Type B pancreatic cell (in vitro differentiated cells): ENCODE measurements around the gene SEC16A. TPM values are rescaled to one million over a fixed set of nuclear protein-coding genes. Genes with fewer than 3 reads are reported as not detected.
A peak's percentile ranks its signal among the peaks of the same experiment; 100 is the strongest.

Experiments used
- DNase-seq: peaks from one replicate; pipeline ENCODE4 v3.0.0; 2021; ENCODE audit warnings: mixed read lengths; ENCODE audit not compliant: unreplicated experiment; ENCODE audit errors: extremely low spot score
- H3K27ac Mint-ChIP-seq: 2 replicates; pipeline ENCODE4 v1.8.0; 2021; ENCODE audit warnings: mild to moderate bottlenecking, mixed read lengths
- H3K27me3 Mint-ChIP-seq: 2 replicates; pipeline ENCODE4 v1.8.0; 2021; ENCODE audit warnings: mixed read lengths
- H3K36me3 Mint-ChIP-seq: 2 replicates; pipeline ENCODE4 v1.8.0; 2021; ENCODE audit warnings: mixed read lengths
- H3K4me1 Mint-ChIP-seq: one replicate; pipeline ENCODE4 v1.8.0; 2021; ENCODE audit warnings: mixed read lengths; ENCODE audit not compliant: unreplicated experiment
- H3K4me3 Mint-ChIP-seq: 2 replicates; pipeline ENCODE4 v1.8.0; 2021; ENCODE audit warnings: mild to moderate bottlenecking, mixed read lengths
- H3K9me3 Mint-ChIP-seq: 2 replicates; pipeline ENCODE4 v1.8.0; 2021; ENCODE audit warnings: mixed read lengths
- CTCF ChIP-seq: fragments of 200-600 bp; sonication (generic); conservative IDR thresholded peaks from 2 replicates; pipeline ENCODE4 v1.5.0; 2021; ENCODE audit warnings: antibody characterized with exemption, mild to moderate bottlenecking
- total RNA-seq: library from RNA; stranded (reverse); gene quantifications from 2 replicates; pipeline ENCODE4 v1.2.1, GENCODE V29; 2021; ENCODE audit warnings: low replicate concordance

The SEC16A gene
- total RNA-seq, 1 donor from 2014 or later = 74.6 TPM

DNA sequence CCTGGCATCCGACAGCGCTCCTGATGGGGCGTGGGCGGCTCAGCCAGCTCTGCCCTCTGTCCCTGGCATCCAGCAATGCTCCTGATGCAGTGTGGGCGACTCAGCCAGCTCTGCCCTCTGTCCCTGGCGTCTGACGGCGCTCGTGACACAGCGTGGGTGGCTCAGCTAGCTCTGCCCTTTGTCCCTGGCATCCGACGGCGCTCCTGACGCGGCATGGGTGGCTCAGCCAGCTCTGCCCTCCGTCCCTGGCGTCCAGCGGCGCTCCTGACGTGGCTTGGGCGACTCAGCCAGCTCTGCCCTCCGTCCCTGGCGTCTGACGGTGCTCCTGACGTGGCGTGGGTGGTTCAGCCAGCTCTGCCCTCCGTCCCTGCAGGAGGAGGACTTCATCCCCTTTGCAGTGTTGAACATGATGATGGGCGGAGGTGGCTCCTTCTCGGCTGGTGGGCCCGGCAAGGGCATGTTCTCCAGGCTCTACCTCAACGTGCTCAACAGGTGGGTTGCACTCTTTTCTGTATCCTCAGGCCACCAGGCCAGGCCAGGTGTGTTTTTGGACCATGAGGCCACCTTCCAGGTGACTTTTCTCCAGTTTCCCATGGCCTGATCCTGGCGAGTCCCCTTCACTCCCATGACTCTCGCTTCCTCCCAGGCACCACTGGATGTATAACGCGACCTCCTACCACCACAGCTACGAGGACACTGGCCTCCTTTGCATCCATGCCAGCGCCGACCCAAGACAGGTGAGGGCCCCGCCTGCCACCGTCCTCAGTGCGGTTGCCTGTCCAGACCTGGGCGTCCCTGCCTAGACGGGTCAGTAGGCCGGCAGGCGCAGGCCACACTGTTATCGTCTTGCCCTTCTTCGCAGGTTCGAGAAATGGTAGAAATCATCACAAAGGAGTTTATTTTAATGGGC lies 64.4 kb downstream of the SEC16A start:
- Mint-ChIP-seq H3K27ac (no peak overlapping the region), H3K36me3 (peaks cover 7% of the 10 kb centered on the region), H3K9me3 (no peaks in the 10 kb centered on the region), H3K4me3 (no peak overlapping the region), H3K4me1 (no peaks in the 10 kb centered on the region), H3K27me3 (no peaks in the 10 kb centered on the region)
- no peak for DNase-seq
- TF ChIP-seq CTCF = no peak

DNA sequence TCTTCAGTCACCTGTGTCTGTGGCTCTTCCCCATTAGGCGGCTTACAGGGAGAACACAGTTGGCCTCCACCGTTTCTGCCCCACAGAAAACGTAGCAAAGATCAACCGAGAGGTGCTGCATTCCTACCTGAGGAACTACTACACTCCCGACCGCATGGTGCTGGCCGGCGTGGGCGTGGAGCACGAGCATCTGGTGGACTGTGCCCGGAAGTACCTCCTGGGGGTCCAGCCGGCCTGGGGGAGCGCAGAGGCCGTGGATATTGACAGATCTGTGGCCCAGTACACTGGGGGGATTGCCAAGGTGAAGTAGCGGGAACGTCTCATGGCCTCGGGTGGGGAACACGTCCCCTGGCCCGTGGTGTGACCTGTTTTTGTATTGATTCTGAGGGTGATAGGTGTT lies 65.9 kb downstream of the SEC16A start:
- peaks cover 10% of the 10 kb centered on the region for H3K36me3 Mint-ChIP-seq
- no peak for TF ChIP-seq CTCF
- H3K9me3 Mint-ChIP-seq = no peaks in the 10 kb centered on the region
- H3K27ac Mint-ChIP-seq = no peak overlapping the region
- DNase-seq = no peak
- H3K4me3 Mint-ChIP-seq = no peak overlapping the region
- no peaks in the 10 kb centered on the region for H3K27me3 Mint-ChIP-seq
- H3K4me1 Mint-ChIP-seq = peaks cover 2% of the 10 kb centered on the region

DNA sequence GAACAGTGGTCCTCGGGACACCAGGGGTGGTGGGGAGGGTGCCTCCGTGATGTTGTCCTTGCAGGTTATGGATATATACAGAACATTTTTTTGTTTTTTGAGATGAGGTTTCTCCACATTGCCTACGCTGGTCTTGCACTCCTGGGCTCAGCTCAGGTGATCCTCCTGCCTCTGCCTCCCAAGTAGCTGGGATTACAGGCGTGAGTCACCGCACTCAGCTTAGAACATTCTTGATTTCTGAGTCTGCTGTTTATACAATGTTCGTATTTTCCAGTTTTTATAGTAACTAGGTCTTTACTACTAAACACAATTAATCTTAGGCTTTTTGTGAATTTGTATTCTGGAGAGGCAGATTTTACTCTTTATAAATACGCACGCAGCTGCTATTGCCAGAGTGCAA lies 66.4 kb downstream of the SEC16A start:
- Mint-ChIP-seq H3K36me3 (peaks cover 10% of the 10 kb centered on the region), H3K9me3 (no peaks in the 10 kb centered on the region), H3K4me1 (peaks cover 4% of the 10 kb centered on the region), H3K27ac (no peak overlapping the region), H3K4me3 (no peak overlapping the region), H3K27me3 (no peaks in the 10 kb centered on the region)
- no peak for DNase-seq
- TF ChIP-seq CTCF = no peak

- Mint-ChIP-seq H3K36me3 (peaks cover 10% of the 10 kb centered on the region), H3K27ac (no peak overlapping the region), H3K27me3 (no peaks in the 10 kb centered on the region), H3K4me3 (peak overlapping the region; percentile 36), H3K9me3 (no peaks in the 10 kb centered on the region), H3K4me1 (peaks cover 19% of the 10 kb centered on the region)
- DNase-seq = no peak
- no peak for TF ChIP-seq CTCF
These were observed 69.9 kb downstream of the SEC16A start for GRCh38 chr9:136412962-136413361.

GRCh38 chr9:136411378-136411777 lies 71.5 kb downstream of the SEC16A start:
- Mint-ChIP-seq H3K4me1 (peaks cover 19% of the 10 kb centered on the region), H3K36me3 (peaks cover 3% of the 10 kb centered on the region), H3K4me3 (peak overlapping the region; percentile 94), H3K27ac (peak overlapping the region; percentile 92), H3K27me3 (no peaks in the 10 kb centered on the region), H3K9me3 (no peaks in the 10 kb centered on the region)
- TF ChIP-seq CTCF = no peak
- DNase-seq = no peak
